Stomach (tissue), 9 donors: Measurements from ENCODE around the gene S1PR4. TPM values are rescaled to one million over a fixed set of nuclear protein-coding genes. Genes with fewer than 3 reads are reported as not detected.

ENCODE experiments used
- DNase-seq, 2 donors: peaks; one replicate each; pipeline versions ENCODE4 v3.0.0 to v3.0.0-alpha.2; 2013 to 2019
- H3K27ac ChIP-seq, 5 donors: fragments of 200-600 bp in 4 of 5; sonication (generic) in 4 of 5; one replicate each; pipeline ENCODE4 v1.5.1; 2013 to 2019; ENCODE audit warnings: mild to moderate bottlenecking in 1 of 5, moderate library complexity in 1 of 5
- H3K27me3 ChIP-seq, 3 donors: fragments of 200-600 bp; sonication (generic); one replicate each; pipeline ENCODE4 v1.5.1; 2017 to 2019; ENCODE audit warnings: mixed run types in 1 of 3
- H3K36me3 ChIP-seq, 4 donors: fragments of 200-600 bp; sonication (generic); 1 replicate in 3 of 4; 2 replicates in 1 of 4; pipeline ENCODE4 v1.5.1; 2016 to 2019
- H3K4me1 ChIP-seq, 4 donors: fragments of 200-600 bp; sonication (generic); one replicate each; pipeline ENCODE4 v1.5.1; 2016 to 2019
- H3K4me3 ChIP-seq, 4 donors: fragments of 200-600 bp; sonication (generic) in 3 of 4; one replicate each; pipeline ENCODE4 v1.5.1; 2016 to 2019; ENCODE audit warnings: mild to moderate bottlenecking in 1 of 4
- H3K9me3 ChIP-seq, 4 donors: fragments of 200-600 bp; sonication (generic); one replicate each; pipeline ENCODE4 v1.5.1; 2016 to 2019
- EP300 ChIP-seq: sonication (generic); formaldehyde crosslinking; IDR thresholded peaks from one replicate; pipeline ENCODE4 v1.6.1; 2017; ENCODE audit warnings: antibody characterized with exemption
- POLR2A ChIP-seq, 4 donors: fragments of 450-650 bp; IDR thresholded peaks; one replicate each; pipeline ENCODE4 v1.6.1; 2016; ENCODE audit warnings: antibody characterized with exemption in 4 of 4, control low read depth in 2 of 4, mild to moderate bottlenecking in 1 of 4, moderate library complexity in 1 of 4
- POLR2AphosphoS5 ChIP-seq, 3 donors: sonication (generic); formaldehyde crosslinking; IDR thresholded peaks; one replicate each; pipeline ENCODE4 v1.6.1; 2016; ENCODE audit warnings: antibody characterized with exemption in 3 of 3
- WGBS, 5 donors: extraction: QIAGEN DNeasy Blood & Tissue Kit in 3 of 5; methylation state at CpG; one replicate each; pipeline versions ENCODE4 v1.1.5 to v1.1.7; 2013 to 2018; 5-methylcytosine and 5-hydroxymethylcytosine counted together
- intact Hi-C: fragments of 100-400 bp; cut with DNase I; formaldehyde crosslinking; loops from one replicate; pipeline ENCODE4 v1.15.1; 2023; ENCODE audit warnings: low total_unique reads
- polyA plus RNA-seq, 3 donors: library from polyadenylated mRNA; stranded (reverse); fragments of 200-250 nt; gene quantifications; one replicate each; pipeline ENCODE4 v1.2.3, GENCODE V29; 2013
- total RNA-seq, 5 donors: library from RNA; depleted of rRNA; stranded (reverse); fragments of >200 nt; gene quantifications; one replicate each; pipeline versions ENCODE4 v1.1.0 to v1.2.3, GENCODE V29; 2014 to 2016
- TF ChIP-seq, protein P1 (sequence below), 7 experiments: fragments of 450-650 bp in 4 of 7; fragments of 200-600 bp in 3 of 7; sonication (generic) in 3 of 7; IDR thresholded peaks; one replicate each; pipeline ENCODE4 v1.5.1; 2016 to 2019; ENCODE audit warnings: antibody characterized with exemption in 7 of 7, control low read depth in 2 of 7, mild to moderate bottlenecking in 1 of 7
- donor health status: healthy with polysubstance abuse.
- donor health status: Bipolar disorder and iron deficiency.
- donor health status: healthy.

The S1PR4 gene
- total and polyA plus RNA-seq, 8 donors = 1.3 to 22.2 (median 3.4) TPM; not detected in 2

DNA sequence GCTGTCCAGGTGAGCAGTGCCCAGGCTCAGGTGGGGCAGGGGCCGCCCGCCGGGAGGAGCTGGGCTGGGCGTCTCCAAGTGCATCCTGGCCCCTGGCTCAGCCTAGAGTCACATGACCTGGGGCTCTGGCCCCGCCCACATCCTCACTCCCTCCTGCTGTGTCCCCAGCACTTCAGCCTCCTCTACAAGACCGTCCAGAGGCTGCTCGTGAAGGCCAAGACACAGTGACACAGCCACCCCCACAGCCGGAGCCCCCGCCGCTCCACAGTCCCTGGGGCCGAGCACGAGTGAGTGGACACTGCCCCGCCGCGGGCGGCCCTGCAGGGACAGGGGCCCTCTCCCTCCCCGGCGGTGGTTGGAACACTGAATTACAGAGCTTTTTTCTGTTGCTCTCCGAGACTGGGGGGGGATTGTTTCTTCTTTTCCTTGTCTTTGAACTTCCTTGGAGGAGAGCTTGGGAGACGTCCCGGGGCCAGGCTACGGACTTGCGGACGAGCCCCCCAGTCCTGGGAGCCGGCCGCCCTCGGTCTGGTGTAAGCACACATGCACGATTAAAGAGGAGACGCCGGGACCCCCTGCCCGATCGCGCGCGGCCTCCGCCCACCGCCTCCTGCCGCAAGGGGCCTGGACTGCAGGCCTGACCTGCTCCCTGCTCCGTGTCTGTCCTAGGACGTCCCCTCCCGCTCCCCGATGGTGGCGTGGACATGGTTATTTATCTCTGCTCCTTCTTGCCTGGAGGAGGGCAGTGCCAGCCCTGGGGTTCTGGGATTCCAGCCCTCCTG lies 29.1 kb downstream of the S1PR4 start:
- Histone ChIP-seq H3K9me3 (no peaks in the 10 kb centered on the region), H3K27ac (no peak overlapping the region), H3K4me3 (no peak overlapping the region), H3K4me1 (no peaks in the 10 kb centered on the region), H3K27me3 (no peaks in the 10 kb centered on the region), H3K36me3 (peaks cover 38 to 66% (median 64%) of the 10 kb centered on the region in 4 donors)
- no peak for DNase-seq
- intact Hi-C loops = no loop called here
- TF ChIP-seq EP300 = no peak
- TF ChIP-seq POLR2AphosphoS5 (IDR thresholded peaks at IDR 0.05) = no peak
- TF ChIP-seq, protein P1, sequence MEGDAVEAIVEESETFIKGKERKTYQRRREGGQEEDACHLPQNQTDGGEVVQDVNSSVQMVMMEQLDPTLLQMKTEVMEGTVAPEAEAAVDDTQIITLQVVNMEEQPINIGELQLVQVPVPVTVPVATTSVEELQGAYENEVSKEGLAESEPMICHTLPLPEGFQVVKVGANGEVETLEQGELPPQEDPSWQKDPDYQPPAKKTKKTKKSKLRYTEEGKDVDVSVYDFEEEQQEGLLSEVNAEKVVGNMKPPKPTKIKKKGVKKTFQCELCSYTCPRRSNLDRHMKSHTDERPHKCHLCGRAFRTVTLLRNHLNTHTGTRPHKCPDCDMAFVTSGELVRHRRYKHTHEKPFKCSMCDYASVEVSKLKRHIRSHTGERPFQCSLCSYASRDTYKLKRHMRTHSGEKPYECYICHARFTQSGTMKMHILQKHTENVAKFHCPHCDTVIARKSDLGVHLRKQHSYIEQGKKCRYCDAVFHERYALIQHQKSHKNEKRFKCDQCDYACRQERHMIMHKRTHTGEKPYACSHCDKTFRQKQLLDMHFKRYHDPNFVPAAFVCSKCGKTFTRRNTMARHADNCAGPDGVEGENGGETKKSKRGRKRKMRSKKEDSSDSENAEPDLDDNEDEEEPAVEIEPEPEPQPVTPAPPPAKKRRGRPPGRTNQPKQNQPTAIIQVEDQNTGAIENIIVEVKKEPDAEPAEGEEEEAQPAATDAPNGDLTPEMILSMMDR (IDR thresholded peaks at IDR 0.05) = no peak
- TF ChIP-seq POLR2A (IDR thresholded peaks at IDR 0.05) = no peak
- WGBS, 5 donors = 90 to 94% (median 91%) methylated on average over 37 to 43 of the region's 43 CpGs

DNA sequence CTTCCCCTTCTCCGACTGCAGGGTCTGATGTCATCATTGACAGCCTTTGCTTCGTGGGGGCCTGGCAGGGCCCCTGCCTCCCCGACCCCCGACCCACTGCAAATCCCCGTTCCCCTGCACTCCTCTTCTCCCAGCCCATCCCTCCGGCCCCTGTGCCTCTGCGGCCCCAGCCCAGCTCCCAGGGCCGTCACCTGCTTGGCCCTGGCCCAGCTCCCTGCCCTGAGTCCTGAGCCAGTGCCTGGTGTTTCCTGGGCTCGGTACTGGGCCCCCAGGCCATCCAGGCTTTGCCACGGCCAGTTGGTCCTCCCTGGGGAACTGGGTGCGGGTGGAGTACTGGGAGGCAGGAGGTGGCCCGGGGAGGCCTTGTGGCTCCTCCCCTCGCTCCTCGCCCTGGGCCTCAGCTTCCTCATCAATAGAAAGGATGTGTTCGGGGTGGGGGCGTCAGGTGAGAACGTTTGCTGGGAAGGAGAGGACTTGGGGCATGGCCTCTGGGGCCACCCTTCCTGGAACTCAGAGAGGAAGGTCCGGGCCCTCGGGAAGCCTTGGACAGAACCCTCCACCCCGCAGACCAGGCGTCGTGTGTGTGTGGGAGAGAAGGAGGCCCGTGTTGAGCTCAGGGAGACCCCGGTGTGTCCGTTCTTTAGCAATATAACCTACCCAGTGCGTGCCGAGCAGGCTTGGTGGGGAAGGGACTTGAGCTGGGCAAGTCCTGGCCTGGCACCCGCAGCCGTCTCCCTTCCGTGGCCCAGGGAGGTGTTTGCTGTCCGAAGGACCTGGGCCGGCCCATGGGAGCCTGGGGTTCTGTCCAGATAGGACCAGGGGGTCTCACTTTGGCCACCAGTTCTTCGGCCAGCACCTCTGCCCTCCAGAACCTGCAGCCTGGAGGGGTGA lies 30.0 kb downstream of the S1PR4 start:
- Histone ChIP-seq H3K27ac (no peak overlapping the region), H3K27me3 (no peaks in the 10 kb centered on the region), H3K9me3 (no peaks in the 10 kb centered on the region), H3K36me3 (peaks cover 36 to 58% (median 57%) of the 10 kb centered on the region in 4 donors), H3K4me1 (no peaks in the 10 kb centered on the region), H3K4me3 (no peak overlapping the region)
- intact Hi-C loops = no loop called here
- 87 to 91% (median 91%) methylated on average over 16 to 33 of the region's 33 CpGs for WGBS, 5 donors
- no peak for DNase-seq
- TF ChIP-seq, protein P1 (IDR thresholded peaks at IDR 0.05) = no peak
- TF ChIP-seq EP300 (no peak), POLR2AphosphoS5 (IDR thresholded peaks at IDR 0.05) (no peak), POLR2A (IDR thresholded peaks at IDR 0.05) (no peak)

DNA sequence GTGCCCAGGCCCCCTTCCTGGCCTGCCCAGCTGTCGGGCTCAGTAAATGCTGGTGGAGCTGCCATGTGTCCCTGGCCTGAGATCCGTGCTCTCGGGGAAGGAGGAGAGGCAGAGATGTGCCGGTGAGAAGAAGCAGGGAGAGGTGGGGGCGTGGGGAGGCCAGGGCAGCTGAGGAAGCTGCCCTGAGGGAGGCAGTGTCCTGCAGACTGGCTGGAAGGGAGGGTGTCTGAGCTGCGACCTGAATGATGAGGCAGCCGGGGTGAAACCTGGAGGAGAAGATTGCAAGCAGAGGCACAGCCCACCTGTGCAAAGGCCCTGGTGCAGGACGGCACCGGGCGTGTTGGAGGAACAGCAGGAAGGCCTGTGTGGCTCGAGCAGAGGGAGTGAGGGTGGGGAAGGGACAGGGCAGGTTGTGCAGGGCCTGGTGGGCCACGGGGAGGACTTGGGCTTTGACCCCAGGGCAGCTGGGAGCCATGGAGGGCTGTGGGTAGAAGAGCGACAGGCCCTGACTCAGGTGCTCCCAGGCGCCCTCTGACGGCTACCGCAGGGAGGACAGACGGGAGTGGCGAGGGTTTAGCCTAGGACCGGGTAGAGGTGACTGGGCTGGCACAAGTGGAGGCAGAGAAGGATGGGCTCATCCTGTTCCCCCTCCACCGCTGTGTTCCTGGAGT lies 31.9 kb downstream of the S1PR4 start:
- 41 to 46% (median 42%) methylated on average over 18 to 20 of the region's 20 CpGs for WGBS, 5 donors
- Histone ChIP-seq H3K27me3 (no peaks in the 10 kb centered on the region), H3K9me3 (no peaks in the 10 kb centered on the region), H3K36me3 (peaks cover 22 to 39% (median 38%) of the 10 kb centered on the region in 4 donors), H3K27ac (no peak overlapping the region), H3K4me3 (no peak overlapping the region), H3K4me1 (no peaks in the 10 kb centered on the region)
- intact Hi-C loops = no loop called here
- peak; percentile 64 to 67 for DNase-seq
- no peak for TF ChIP-seq POLR2A (IDR thresholded peaks at IDR 0.05)
- TF ChIP-seq, protein P1 (IDR thresholded peaks at IDR 0.05) = peak in 5 of 7 experiments; percentile 22 to 63 (median 29)
- no peak for TF ChIP-seq EP300

DNA sequence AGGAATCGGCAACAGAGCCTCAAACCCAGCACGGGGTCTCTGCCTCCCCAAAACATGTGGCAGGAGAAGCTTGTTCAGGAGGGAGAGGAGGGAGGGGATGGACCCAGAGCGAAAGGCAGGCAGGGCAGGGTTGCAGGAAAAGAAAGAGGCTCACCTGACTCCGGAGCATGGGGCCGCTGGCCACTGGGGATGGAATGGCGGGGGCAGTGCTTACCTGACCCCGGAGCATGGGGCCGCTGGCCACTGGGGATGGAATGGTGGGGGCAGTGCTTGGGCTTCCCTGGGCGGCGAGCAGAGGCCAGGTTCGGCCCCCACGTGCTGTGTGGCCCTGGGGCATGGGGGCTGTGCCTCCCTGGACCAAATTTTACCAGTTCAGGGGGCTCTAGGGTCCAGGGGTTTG lies 32.6 kb downstream of the S1PR4 start:
- TF ChIP-seq EP300 (no peak), POLR2AphosphoS5 (IDR thresholded peaks at IDR 0.05) (no peak), POLR2A (IDR thresholded peaks at IDR 0.05) (no peak)
- TF ChIP-seq, protein P1 (IDR thresholded peaks at IDR 0.05) = no peak
- no peak overlapping the region for H3K27ac ChIP-seq
- H3K9me3 ChIP-seq = no peaks in the 10 kb centered on the region
- intact Hi-C loops = no loop called here
- no peak for DNase-seq
- no peak overlapping the region for H3K4me3 ChIP-seq
- peaks cover 18 to 32% (median 31%) of the 10 kb centered on the region in 4 donors for H3K36me3 ChIP-seq
- no peaks in the 10 kb centered on the region for H3K4me1 ChIP-seq
- H3K27me3 ChIP-seq = no peaks in the 10 kb centered on the region
- 38 to 53% (median 47%) methylated on average over 3 to 12 of the region's 12 CpGs for WGBS, 5 donors
